IPS DF 6.9 (cell line): Measurements from ENCODE around the gene SCARB1.

Experiments used
- DNase-seq: peaks from one replicate; pipeline ENCODE4 v3.0.0-alpha.2; 2013; ENCODE audit warnings: low read depth, low spot score
- H3K27ac ChIP-seq: one replicate; pipeline ENCODE4 v1.5.1; 2013; ENCODE audit warnings: low read length, control low read depth
- H3K27me3 ChIP-seq: 2 replicates; pipeline ENCODE4 v1.6.1; 2013; ENCODE audit warnings: mild to moderate bottlenecking, low read length; ENCODE audit not compliant: control insufficient read depth, insufficient read depth
- H3K36me3 ChIP-seq: 2 replicates; pipeline ENCODE4 v1.6.1; 2013; ENCODE audit warnings: low read length; ENCODE audit not compliant: control insufficient read depth, insufficient read depth
- H3K4me1 ChIP-seq: 2 replicates; pipeline ENCODE4 v1.6.1; 2013; ENCODE audit warnings: low read length; ENCODE audit not compliant: control insufficient read depth, insufficient read depth
- H3K4me3 ChIP-seq: 2 replicates; pipeline ENCODE4 v1.5.1; 2013; ENCODE audit warnings: mild to moderate bottlenecking, low read length
- H3K9me3 ChIP-seq: 2 replicates; pipeline ENCODE4 v1.6.1; 2013; ENCODE audit warnings: low read length, inconsistent platforms; ENCODE audit not compliant: control insufficient read depth, insufficient read depth
- WGBS: extraction: QIAGEN DNeasy Blood & Tissue Kit; methylation state at CpG from one replicate; pipeline ENCODE4 v1.1.7; 2013; ENCODE audit warnings: mixed read lengths, missing lambda C conversion rate; ENCODE audit not compliant: insufficient read length, insufficient coverage; 5-methylcytosine and 5-hydroxymethylcytosine counted together

SCARB1 gene

DNA sequence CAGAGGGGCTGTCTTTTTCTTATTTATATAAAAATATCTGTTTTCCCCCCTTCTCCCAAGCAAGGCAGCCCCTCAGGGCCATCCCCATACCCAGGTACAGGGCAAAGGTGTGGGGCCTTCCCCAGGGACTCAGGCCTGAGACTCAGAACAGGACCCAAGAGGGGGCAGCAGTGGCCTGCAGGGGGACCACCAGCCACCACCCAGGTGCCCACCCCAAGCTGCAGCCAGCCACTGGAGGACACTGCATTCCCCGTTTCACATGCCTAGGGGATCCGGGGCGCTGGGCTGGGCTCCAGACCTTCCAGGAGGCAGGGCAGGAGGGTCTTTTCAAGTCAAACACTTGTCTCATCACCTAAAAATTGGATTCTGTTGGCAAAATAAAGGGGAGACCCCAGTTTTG lies 83.3 kb downstream of the SCARB1 start:
- no CpG with 5 or more reads among the region's 3 CpGs for WGBS
- DNase-seq: no peak
- Histone ChIP-seq H3K9me3 (no peaks in the 10 kb centered on the region), H3K4me1 (no peaks in the 10 kb centered on the region), H3K27me3 (no peaks in the 10 kb centered on the region), H3K27ac (no peak overlapping the region), H3K4me3 (no peak overlapping the region), H3K36me3 (peaks cover 4% of the 10 kb centered on the region; the same call in 1 of the 2 replicates)

DNA sequence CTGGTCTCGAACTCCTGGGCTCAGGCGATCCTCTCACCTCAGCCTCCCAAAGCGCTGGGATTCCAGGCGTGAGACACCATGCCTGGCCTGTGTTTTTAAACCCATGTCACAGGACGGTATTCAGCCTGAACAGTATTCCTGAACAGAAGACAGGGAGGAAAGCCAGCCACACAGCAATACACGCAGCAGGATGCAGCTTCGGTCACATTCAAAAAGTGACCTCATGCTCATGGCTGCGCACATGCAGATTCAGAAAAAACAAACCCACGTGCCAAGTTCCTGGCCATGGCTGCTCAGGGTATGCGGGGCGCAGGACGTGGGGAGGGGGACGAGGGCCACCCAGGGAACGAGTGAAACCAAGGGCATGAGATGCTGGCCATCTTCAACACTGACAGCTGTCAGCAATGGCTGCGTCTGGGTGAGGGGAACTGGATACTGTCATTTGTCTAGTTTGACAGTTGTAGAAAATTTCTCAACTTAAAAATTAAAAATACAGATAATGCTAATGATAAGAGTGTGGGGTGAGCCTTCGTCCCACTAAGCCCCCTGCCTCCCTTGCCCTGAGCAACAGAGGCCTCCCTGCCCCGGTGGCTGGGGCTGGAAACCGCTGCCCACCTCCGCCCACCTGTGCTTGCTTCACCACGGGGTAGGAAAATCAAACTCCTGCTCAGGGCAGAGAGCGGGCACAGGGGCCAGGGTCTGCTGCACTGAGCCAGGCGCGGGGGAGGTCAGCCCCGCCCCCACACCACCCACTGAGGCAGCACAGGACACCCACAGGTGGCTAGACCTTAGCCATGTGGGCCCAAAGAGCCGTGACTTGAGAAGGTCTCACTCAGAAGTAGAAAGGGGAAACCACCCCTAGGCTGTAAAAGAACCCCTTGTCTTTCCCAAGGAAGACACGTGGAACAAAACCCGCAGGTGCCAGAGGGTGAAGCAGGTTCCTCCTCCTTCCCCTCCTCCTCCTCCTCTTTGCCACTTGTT lies 84.2 kb downstream of the SCARB1 start:
- WGBS: no CpG with 5 or more reads among the region's 27 CpGs
- no peak for DNase-seq
- H3K4me3 ChIP-seq: no peak overlapping the region

DNA sequence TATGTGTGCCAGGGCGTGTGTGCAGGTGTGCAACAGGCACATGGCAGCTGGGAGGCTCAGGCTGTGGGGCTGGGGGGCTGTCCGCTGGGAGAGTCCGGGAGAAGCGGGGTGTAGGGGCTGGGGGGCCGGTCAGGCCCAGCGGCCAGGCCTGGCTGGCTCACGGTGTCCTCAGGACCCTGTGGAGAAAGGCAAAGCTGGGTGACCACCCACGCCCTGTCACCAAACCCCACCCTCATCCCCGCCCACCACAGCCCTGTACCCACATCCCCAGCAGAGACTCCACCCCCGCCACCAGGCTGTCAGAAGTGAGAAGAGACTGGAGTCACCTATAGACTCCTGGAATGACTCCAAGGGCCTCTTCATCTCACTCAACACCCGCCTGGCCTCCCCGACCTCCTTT lies 85.3 kb downstream of the SCARB1 start:
- H3K9me3 ChIP-seq: no peaks in the 10 kb centered on the region
- DNase-seq: no peak
- WGBS: no CpG with 5 or more reads among the region's 12 CpGs
- no peaks in the 10 kb centered on the region for H3K27me3 ChIP-seq
- H3K36me3 ChIP-seq: 0 out of 2 replicates have a peak, but pooled peaks cover 2% of the 10 kb centered on the region
- H3K4me1 ChIP-seq: no peaks in the 10 kb centered on the region
- no peak overlapping the region for H3K4me3 ChIP-seq
- H3K27ac ChIP-seq: no peak overlapping the region

More for the DNA sequence above, 84.2 kb downstream of the SCARB1 start:
- Histone ChIP-seq H3K4me1 (no peaks in the 10 kb centered on the region), H3K9me3 (no peaks in the 10 kb centered on the region), H3K27me3 (no peaks in the 10 kb centered on the region), H3K36me3 (0 out of 2 replicates have a peak, but pooled peaks cover 2% of the 10 kb centered on the region), H3K27ac (no peak overlapping the region)

DNA sequence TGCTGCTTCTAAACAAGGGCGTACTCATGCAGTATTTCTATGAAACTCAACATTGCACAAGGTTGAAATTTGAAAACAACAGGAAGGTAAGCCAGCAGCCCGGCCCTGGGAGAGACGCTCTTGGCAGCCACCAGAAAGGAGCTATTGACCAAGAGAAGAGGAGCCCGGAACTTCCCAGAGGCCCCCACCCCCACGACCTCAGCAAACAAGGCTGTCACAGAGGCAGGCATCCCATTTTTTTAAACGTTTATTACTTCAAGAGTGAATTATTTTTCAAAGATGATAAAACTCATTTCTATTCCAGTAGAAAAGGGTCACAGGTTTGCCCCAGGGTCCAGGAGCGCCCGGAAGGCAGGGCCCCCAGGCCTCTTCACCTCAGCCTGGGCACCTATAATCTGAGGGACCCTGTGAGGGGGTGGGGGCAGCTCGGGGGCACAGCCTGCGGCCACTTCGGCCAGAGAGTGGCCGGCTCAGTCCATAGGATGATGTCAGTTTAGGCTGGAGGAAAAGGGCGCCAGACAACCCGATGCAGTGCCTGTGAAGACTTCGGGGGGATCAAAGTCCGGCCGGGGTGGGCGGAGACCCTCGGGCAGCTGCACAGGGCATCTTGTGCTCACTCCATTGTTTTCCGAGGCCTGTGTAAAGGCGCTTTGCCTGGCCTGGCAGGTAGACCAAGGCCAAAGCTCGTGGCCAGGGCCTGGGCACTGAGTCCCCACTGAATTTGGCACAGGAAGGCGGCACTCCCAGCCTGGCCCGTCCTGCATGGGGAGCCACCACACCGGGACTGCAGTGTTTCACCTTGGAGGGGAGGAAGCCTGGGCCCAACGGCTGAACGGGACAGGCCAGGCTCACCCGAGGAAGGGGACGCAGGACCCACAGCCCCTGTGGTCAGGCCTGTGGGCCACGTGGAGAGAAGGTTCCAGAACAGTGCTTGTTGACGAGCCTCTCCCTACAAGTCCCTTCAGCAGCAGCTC lies 86.0 kb downstream of the SCARB1 start:
- no peaks in the 10 kb centered on the region for H3K27me3 ChIP-seq
- H3K9me3 ChIP-seq: no peaks in the 10 kb centered on the region
- no peak overlapping the region for H3K4me3 ChIP-seq
- H3K36me3 ChIP-seq: 0 out of 2 replicates have a peak, but pooled peaks cover 2% of the 10 kb centered on the region
- no peaks in the 10 kb centered on the region for H3K4me1 ChIP-seq
- H3K27ac ChIP-seq: no peak overlapping the region
- WGBS: no CpG with 5 or more reads among the region's 31 CpGs
- no peak for DNase-seq

DNA sequence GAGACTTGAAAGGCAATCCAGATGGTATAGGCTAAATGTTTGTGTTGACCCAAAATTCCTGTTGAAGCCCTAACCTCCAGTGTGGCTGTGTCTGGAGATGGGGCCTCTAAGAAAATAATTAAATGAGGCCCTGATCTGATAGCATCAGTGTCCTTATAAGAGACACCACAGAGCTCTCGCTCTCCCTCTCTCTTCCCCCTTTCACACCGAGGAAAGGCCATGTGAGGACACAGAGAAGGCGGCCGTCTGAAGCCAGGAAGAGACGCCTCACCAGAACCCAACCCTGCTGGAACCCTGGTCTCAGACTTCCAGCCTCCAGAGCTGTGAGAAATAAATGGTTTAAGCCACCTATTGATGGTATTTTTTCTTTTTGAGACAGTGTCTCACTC lies 87.5 kb downstream of the SCARB1 start:
- no peak overlapping the region for H3K27ac ChIP-seq
- 0 out of 2 replicates have a peak, but pooled peaks cover 2% of the 10 kb centered on the region for H3K36me3 ChIP-seq
- no peaks in the 10 kb centered on the region for H3K4me1 ChIP-seq
- no peak for DNase-seq
- WGBS: no CpG with 5 or more reads among the region's 5 CpGs
- no peaks in the 10 kb centered on the region for H3K27me3 ChIP-seq
- no peak overlapping the region for H3K4me3 ChIP-seq
- H3K9me3 ChIP-seq: no peaks in the 10 kb centered on the region

DNA sequence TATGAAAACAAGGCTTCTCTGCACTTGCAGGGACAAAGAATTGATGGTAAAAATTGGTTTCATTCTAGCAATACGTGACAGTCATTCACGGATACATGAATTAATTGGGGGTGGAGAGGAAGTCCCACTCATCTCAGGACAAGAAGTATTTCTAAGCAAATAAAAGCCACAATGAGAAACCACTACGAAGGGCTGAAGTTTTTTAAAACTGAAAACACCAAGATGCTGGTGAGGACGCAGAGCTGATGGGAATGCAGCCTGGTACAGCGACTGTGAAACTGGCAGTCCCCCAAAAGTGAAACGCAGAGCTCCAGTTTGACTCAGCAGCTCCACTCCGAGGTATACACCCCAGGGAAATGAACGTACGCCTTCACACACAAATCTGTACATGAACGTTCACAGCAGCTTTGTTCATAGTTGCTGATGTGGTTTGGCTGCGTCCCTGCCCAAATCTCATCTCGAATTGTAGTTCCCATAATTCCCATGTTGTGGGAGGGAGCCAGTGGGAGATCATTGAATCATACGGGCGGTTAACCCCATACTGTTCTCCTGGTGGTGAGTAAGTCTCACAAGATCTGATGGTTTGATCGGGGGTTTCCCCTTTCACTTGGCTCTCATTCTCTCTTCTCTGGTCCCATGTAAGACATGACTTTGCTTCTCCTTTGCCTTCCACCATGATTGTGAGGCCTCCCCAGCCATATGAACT lies 89.0 kb downstream of the SCARB1 start:
- no peak for DNase-seq
- H3K4me3 ChIP-seq: no peak overlapping the region

DNA sequence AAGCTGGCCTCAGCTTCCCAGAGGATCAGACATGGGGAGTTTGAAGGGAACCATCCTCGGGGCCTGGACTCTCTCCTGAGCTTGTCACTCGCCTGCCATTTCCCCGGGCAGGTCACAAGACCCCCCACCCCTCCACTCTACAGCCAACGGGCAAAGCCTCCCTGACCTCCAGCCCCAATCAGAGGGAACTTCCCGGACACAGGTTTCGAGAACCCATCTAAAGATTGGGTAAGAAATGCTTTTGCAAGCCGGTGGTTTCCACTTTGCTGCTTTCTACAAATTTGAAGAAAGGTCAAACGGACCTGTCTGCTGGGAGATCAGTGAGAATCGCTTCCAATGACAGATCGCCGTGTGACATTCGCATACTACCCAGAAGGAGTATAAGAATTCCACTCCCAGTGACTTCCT lies 89.6 kb downstream of the SCARB1 start:
- Histone ChIP-seq H3K27me3 (no peaks in the 10 kb centered on the region), H3K36me3 (0 out of 2 replicates have a peak, but pooled peaks cover 2% of the 10 kb centered on the region), H3K9me3 (no peaks in the 10 kb centered on the region), H3K4me3 (no peak overlapping the region), H3K27ac (no peak overlapping the region), H3K4me1 (no peaks in the 10 kb centered on the region)
- no CpG with 5 or more reads among the region's 12 CpGs for WGBS
- DNase-seq: no peak

More for the DNA sequence above, 89.0 kb downstream of the SCARB1 start:
- Histone ChIP-seq H3K27ac (no peak overlapping the region), H3K4me1 (no peaks in the 10 kb centered on the region), H3K36me3 (0 out of 2 replicates have a peak, but pooled peaks cover 2% of the 10 kb centered on the region), H3K27me3 (no peaks in the 10 kb centered on the region), H3K9me3 (no peaks in the 10 kb centered on the region)
- no CpG with 5 or more reads among the region's 15 CpGs for WGBS

DNA sequence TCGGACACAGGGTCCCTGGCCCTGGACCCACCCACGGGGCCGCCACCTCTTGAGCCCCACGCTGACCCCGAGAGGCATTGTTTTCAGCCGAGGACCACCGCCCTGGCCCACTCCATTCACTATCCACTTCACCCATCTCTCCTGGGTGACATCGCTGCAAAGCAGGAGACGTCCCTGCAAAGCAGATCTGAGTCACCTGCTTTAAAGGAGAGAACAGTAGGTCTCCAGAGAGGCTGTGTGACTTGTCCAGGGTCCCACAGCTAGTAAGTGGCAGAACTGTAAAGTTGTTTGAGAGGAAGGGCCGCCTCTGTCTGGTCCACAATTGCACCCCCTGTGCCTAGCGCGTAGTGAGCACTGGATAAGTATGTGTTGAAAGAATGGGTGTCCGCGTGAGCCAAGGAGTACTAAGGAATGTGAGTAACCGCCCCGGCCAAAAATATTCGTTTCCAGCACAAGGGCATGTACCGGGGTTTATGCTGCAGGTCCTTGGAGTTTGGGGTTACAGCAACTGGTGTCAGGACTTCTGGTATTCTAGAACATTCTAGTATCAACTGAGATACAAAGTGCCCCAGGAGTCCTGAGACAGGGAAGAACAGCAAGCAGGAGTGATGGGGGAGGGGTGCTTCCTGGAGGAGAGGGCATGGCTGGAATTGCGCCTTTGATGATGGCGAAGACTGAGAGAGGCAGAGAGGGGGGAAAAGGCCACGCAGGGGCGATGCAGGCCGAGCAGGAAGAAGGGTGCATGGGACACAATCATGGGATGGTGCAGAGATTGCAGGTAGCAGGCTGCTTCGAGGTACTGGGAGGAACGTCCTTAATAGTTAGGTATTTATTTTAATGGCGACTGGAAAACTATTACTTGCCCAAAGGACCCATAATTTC lies 91.1 kb downstream of the SCARB1 start:
- DNase-seq: no peak
- no peak overlapping the region for H3K4me3 ChIP-seq
- H3K27me3 ChIP-seq: no peaks in the 10 kb centered on the region
- no CpG with 5 or more reads among the region's 26 CpGs for WGBS
- no peaks in the 10 kb centered on the region for H3K36me3 ChIP-seq
- H3K9me3 ChIP-seq: no peaks in the 10 kb centered on the region
- no peaks in the 10 kb centered on the region for H3K4me1 ChIP-seq
- H3K27ac ChIP-seq: no peak overlapping the region

DNA sequence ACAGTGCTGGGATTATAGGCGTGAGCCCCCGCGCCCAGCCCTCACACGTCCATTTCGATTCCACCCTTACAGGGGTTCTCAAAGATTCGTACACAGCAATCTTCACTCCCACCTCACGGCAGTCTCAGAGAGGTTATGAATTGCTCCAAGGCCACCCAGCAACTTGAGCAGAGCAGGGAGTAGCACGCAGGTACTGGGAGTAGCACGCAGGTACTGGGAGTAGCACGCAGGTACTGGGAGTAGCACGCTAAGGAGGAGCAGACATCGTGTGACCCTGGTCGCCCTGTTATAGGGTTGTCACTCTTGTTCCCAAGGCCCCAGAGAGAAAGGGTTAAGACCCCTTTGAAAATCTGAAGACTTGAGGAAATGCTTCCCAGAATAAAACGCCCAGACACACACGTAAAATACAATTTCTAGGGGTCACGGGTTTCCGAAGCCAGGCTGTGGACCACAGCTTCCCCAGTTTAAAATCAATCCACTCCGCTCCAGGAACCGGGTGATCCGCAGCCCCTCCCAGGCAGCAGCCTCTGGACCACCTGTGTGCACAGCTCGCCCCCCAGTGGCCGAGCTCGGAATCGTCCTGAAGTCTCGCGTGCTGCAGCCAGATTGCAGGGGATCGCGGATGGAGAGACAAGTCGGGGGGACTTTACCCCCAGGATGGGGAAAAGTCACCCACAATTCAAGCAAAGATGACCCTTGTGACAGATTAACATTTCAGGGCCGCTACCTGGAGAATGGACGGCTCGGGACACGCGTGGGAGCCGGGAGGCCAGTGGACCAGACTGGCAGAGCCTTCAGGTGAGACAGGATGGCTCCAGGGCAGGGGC lies 92.0 kb downstream of the SCARB1 start:
- no CpG with 5 or more reads among the region's 35 CpGs for WGBS
- Histone ChIP-seq H3K4me1 (no peaks in the 10 kb centered on the region), H3K9me3 (no peaks in the 10 kb centered on the region), H3K27me3 (no peaks in the 10 kb centered on the region), H3K27ac (no peak overlapping the region), H3K36me3 (no peaks in the 10 kb centered on the region), H3K4me3 (no peak overlapping the region)
- peak; percentile 70 for DNase-seq
